Measurements from ENCODE around the gene CATSPER3. TPM values are rescaled to one million over a fixed set of nuclear protein-coding genes. Genes with fewer than 3 reads are reported as not detected.

Gene CATSPER3
- total RNA-seq (1 to 10 TPM in 1 of 5 donors, under 1 TPM in 2, not detected in 2; 0.44 to 1.1 (median 0.93) TPM), total RNA-seq (0 to 0.75 (median 0.26) reads per million in 29 experiments)
- 0.41 TPM for total RNA-seq (2013)

GRCh38 chr5:134967607-134968006 is at the start of gene CATSPER3:
Gene CATSPER3 (plus strand): TSS chr5:134967907. CDS start chr5:134967992, 85 bp downstream.
- H3K27me3 ChIP-seq (replicated peaks in 1 of 2; ENCODE audit: control insufficient read depth in 2 of 2, extremely low read depth in 1 of 2, insufficient read depth in 2 of 2, low read length in 1 of 2) = no peaks in the 10 kb centered on the region
- ChIA-PET CTCF (no interaction called here), POLR2A (no interaction called here)
- ATAC-seq (replicated peaks in 1 of 4) (no peak), DNase-seq (no peak)
- no peaks in the 10 kb centered on the region for H3K36me3 ChIP-seq (ENCODE audit: control insufficient read depth in 2 of 2, extremely low read depth in 1 of 2, insufficient read depth in 1 of 2, low read length in 1 of 2)
- Mint-ChIP-seq H3K4me1 (peaks cover 25 to 33% (median 29%) of the 10 kb centered on the region in 3 donors), H3K9me3 (no peaks in the 10 kb centered on the region), H3K36me3 (peaks cover 27% of the 10 kb centered on the region), H3K27me3 (no peaks in the 10 kb centered on the region), H3K27ac (no peak within 1 kb of the TSS), H3K4me3 (no peak within 1 kb of the TSS)
- peaks cover 11 to 18% of the 10 kb centered on the region in 2 experiments for H3K4me1 ChIP-seq (ENCODE audit: control insufficient read depth in 1 of 2, extremely low read depth in 1 of 2, insufficient read depth in 2 of 2, low read length in 2 of 2)
- no peak within 1 kb of the TSS for H3K27ac ChIP-seq (ENCODE audit: low read length)
- H3K4me3 ChIP-seq (ENCODE audit: control insufficient read depth in 1 of 2, extremely low read depth in 1 of 2, low read length in 1 of 2) = no peak within 1 kb of the TSS
- H3K9me3 ChIP-seq = no peaks in the 10 kb centered on the region
- 83% methylated on average over 1 of the region's 3 CpGs for WGBS (ENCODE audit: insufficient coverage)

GRCh38 chr5:134918861-134919260 is 48.8 kb upstream of the CATSPER3 start:
- DNase-seq (no peak), ATAC-seq (replicated peaks in 1 of 4) (no peak)
- Mint-ChIP-seq H3K4me3 (no peak overlapping the region), H3K27me3 (no peaks in the 10 kb centered on the region), H3K27ac (no peak overlapping the region), H3K36me3 (peaks cover 40% of the 10 kb centered on the region), H3K4me1 (peaks cover 6 to 14% (median 12%) of the 10 kb centered on the region in 3 donors), H3K9me3 (no peaks in the 10 kb centered on the region)
- no peaks in the 10 kb centered on the region for H3K9me3 ChIP-seq
- ChIA-PET POLR2A (no interaction called here), CTCF (no interaction called here)
- H3K4me1 ChIP-seq (ENCODE audit: control insufficient read depth in 1 of 2, extremely low read depth in 1 of 2, insufficient read depth in 2 of 2, low read length in 2 of 2) = no peaks in the 10 kb centered on the region
- 100% methylated on average over 3 of the region's 3 CpGs for WGBS (ENCODE audit: insufficient coverage)
- no peak overlapping the region for H3K27ac ChIP-seq (ENCODE audit: low read length)
- H3K27me3 ChIP-seq (replicated peaks in 1 of 2; ENCODE audit: control insufficient read depth in 2 of 2, extremely low read depth in 1 of 2, insufficient read depth in 2 of 2, low read length in 1 of 2) = no peaks in the 10 kb centered on the region
- H3K4me3 ChIP-seq (ENCODE audit: control insufficient read depth in 1 of 2, extremely low read depth in 1 of 2, low read length in 1 of 2) = no peak overlapping the region
- peaks cover 10 to 43% of the 10 kb centered on the region in 2 donors for H3K36me3 ChIP-seq (ENCODE audit: control insufficient read depth in 2 of 2, extremely low read depth in 1 of 2, insufficient read depth in 1 of 2, low read length in 1 of 2)

- Histone ChIP-seq H3K4me1 (ENCODE audit: control insufficient read depth in 1 of 2, extremely low read depth in 1 of 2, insufficient read depth in 2 of 2, low read length in 2 of 2) (no peaks in the 10 kb centered on the region), H3K4me3 (ENCODE audit: control insufficient read depth in 1 of 2, extremely low read depth in 1 of 2, low read length in 1 of 2) (no peak overlapping the region), H3K36me3 (ENCODE audit: control insufficient read depth in 2 of 2, extremely low read depth in 1 of 2, insufficient read depth in 1 of 2, low read length in 1 of 2) (peaks cover 10 to 30% of the 10 kb centered on the region in 2 donors), H3K27ac (ENCODE audit: low read length) (no peak overlapping the region), H3K27me3 (replicated peaks in 1 of 2; ENCODE audit: control insufficient read depth in 2 of 2, extremely low read depth in 1 of 2, insufficient read depth in 2 of 2, low read length in 1 of 2) (no peaks in the 10 kb centered on the region), H3K9me3 (no peaks in the 10 kb centered on the region)
- ATAC-seq (replicated peaks in 1 of 4) (no peak), DNase-seq (no peak)
- Mint-ChIP-seq H3K36me3 (peaks cover 35% of the 10 kb centered on the region), H3K4me1 (peaks cover 6 to 14% (median 12%) of the 10 kb centered on the region in 3 donors), H3K27ac (no peak overlapping the region), H3K27me3 (no peaks in the 10 kb centered on the region), H3K4me3 (no peak overlapping the region), H3K9me3 (no peaks in the 10 kb centered on the region)
- CTCF ChIA-PET = interaction anchor here in 1 of 2 donors (1.1 kb wide), 1 partner anchor 104 kb away, joined by 3 read pairs; no protein-coding TSS in a partner anchor
- POLR2A ChIA-PET = interaction anchor here in 1 of 2 donors (0.6 kb wide), 1 partner anchor 9 kb away, joined by 3 read pairs; no protein-coding TSS in a partner anchor
- 93% methylated on average over 6 of the region's 9 CpGs for WGBS (ENCODE audit: insufficient coverage)
Observed at GRCh38 chr5:134920848-134921575, 46.7 kb upstream of the CATSPER3 start.

- no peaks in the 10 kb centered on the region for H3K27me3 Mint-ChIP-seq
- H3K36me3 Mint-ChIP-seq = peaks cover 35% of the 10 kb centered on the region
- no peak overlapping the region for H3K4me3 Mint-ChIP-seq
- Histone ChIP-seq H3K27ac (ENCODE audit: low read length) (no peak overlapping the region), H3K4me3 (ENCODE audit: control insufficient read depth in 1 of 2, extremely low read depth in 1 of 2, low read length in 1 of 2) (no peak overlapping the region), H3K27me3 (replicated peaks in 1 of 2; ENCODE audit: control insufficient read depth in 2 of 2, extremely low read depth in 1 of 2, insufficient read depth in 2 of 2, low read length in 1 of 2) (no peaks in the 10 kb centered on the region), H3K36me3 (ENCODE audit: control insufficient read depth in 2 of 2, extremely low read depth in 1 of 2, insufficient read depth in 1 of 2, low read length in 1 of 2) (peaks cover 7 to 14% of the 10 kb centered on the region in 2 donors), H3K9me3 (no peaks in the 10 kb centered on the region), H3K4me1 (ENCODE audit: control insufficient read depth in 1 of 2, extremely low read depth in 1 of 2, insufficient read depth in 2 of 2, low read length in 2 of 2) (no peaks in the 10 kb centered on the region)
- ChIA-PET POLR2A (interaction anchor here in 1 of 2 donors (0.5 kb wide), 1 partner anchor 303 kb away, joined by 16 read pairs; no protein-coding TSS in a partner anchor), CTCF (no interaction called here)
- DNase-seq (no peak), ATAC-seq (replicated peaks in 1 of 4) (no peak)
- no peaks in the 10 kb centered on the region for H3K4me1 Mint-ChIP-seq
- no peaks in the 10 kb centered on the region for H3K9me3 Mint-ChIP-seq
- no CpG with 5 or more reads among the region's 3 CpGs for WGBS (ENCODE audit: insufficient coverage)
- no peak overlapping the region for H3K27ac Mint-ChIP-seq
Observed at GRCh38 chr5:134932508-134932907, 35.2 kb upstream of the CATSPER3 start.

GRCh38 chr5:134934202-134934601 is 33.5 kb upstream of the CATSPER3 start:
- CTCF ChIA-PET = interaction anchor here in 1 of 2 donors (0.5 kb wide), 1 partner anchor 102 kb away, joined by 3 read pairs; no protein-coding TSS in a partner anchor
- Histone ChIP-seq H3K4me1 (ENCODE audit: control insufficient read depth in 1 of 2, extremely low read depth in 1 of 2, insufficient read depth in 2 of 2, low read length in 2 of 2) (no peaks in the 10 kb centered on the region), H3K9me3 (no peaks in the 10 kb centered on the region), H3K36me3 (ENCODE audit: control insufficient read depth in 2 of 2, extremely low read depth in 1 of 2, insufficient read depth in 1 of 2, low read length in 1 of 2) (peaks cover 11 to 22% of the 10 kb centered on the region in 2 donors), H3K27me3 (replicated peaks in 1 of 2; ENCODE audit: control insufficient read depth in 2 of 2, extremely low read depth in 1 of 2, insufficient read depth in 2 of 2, low read length in 1 of 2) (no peaks in the 10 kb centered on the region), H3K27ac (ENCODE audit: low read length) (no peak overlapping the region), H3K4me3 (ENCODE audit: control insufficient read depth in 1 of 2, extremely low read depth in 1 of 2, low read length in 1 of 2) (no peak overlapping the region)
- DNase-seq (no peak), ATAC-seq (replicated peaks in 1 of 4) (no peak)
- POLR2A ChIA-PET = no interaction called here
- Mint-ChIP-seq H3K27me3 (no peaks in the 10 kb centered on the region), H3K4me3 (no peak overlapping the region), H3K36me3 (peaks cover 40% of the 10 kb centered on the region), H3K9me3 (no peaks in the 10 kb centered on the region), H3K4me1 (no peaks in the 10 kb centered on the region), H3K27ac (no peak overlapping the region)
- WGBS (ENCODE audit: insufficient coverage) = no CpG with 5 or more reads among the region's 5 CpGs

GRCh38 chr5:134935711-134936602 is 31.8 kb upstream of the CATSPER3 start:
- Mint-ChIP-seq H3K36me3 (peaks cover 35% of the 10 kb centered on the region), H3K9me3 (no peaks in the 10 kb centered on the region), H3K4me3 (no peak overlapping the region), H3K4me1 (no peaks in the 10 kb centered on the region), H3K27me3 (no peaks in the 10 kb centered on the region), H3K27ac (no peak overlapping the region)
- 97% methylated on average over 9 of the region's 12 CpGs for WGBS (ENCODE audit: insufficient coverage)
- Histone ChIP-seq H3K27ac (ENCODE audit: low read length) (no peak overlapping the region), H3K4me1 (ENCODE audit: control insufficient read depth in 1 of 2, extremely low read depth in 1 of 2, insufficient read depth in 2 of 2, low read length in 2 of 2) (no peaks in the 10 kb centered on the region), H3K36me3 (ENCODE audit: control insufficient read depth in 2 of 2, extremely low read depth in 1 of 2, insufficient read depth in 1 of 2, low read length in 1 of 2) (peaks cover 9 to 22% of the 10 kb centered on the region in 2 donors), H3K4me3 (ENCODE audit: control insufficient read depth in 1 of 2, extremely low read depth in 1 of 2, low read length in 1 of 2) (no peak overlapping the region), H3K9me3 (no peaks in the 10 kb centered on the region), H3K27me3 (replicated peaks in 1 of 2; ENCODE audit: control insufficient read depth in 2 of 2, extremely low read depth in 1 of 2, insufficient read depth in 2 of 2, low read length in 1 of 2) (no peaks in the 10 kb centered on the region)
- ATAC-seq (replicated peaks in 1 of 4) (no peak), DNase-seq (no peak)
- CTCF ChIA-PET = no interaction called here
- POLR2A ChIA-PET = interaction anchor here in 1 of 2 donors (0.6 kb wide), 1 partner anchor 10 kb away, joined by 3 read pairs; no protein-coding TSS in a partner anchor
